CD8-positive, alpha-beta memory T cell (primary cell): Measurements from ENCODE around the gene MGAT4D. TPM values are rescaled to one million over a fixed set of nuclear protein-coding genes. Genes with fewer than 3 reads are reported as not detected.

Experiments
- CTCF ChIA-PET: fragments of 350-600 bp; sonication (Branson Sonifier 250); formaldehyde crosslinking; loops from one replicate; lab custom pipeline; 2021; ENCODE audit warnings: antibody characterized with exemption; lab: Charles Lee
- POLR2A ChIA-PET: fragments of 350-600 bp; sonication (Branson Sonifier 250); formaldehyde crosslinking; loops from one replicate; lab custom pipeline; 2021; ENCODE audit warnings: antibody characterized with exemption; lab: Charles Lee
- DNase-seq, 5 donors: peaks; one replicate each; pipeline versions ENCODE4 v3.0.0 to v3.0.0-alpha.2; 2020 to 2022; ENCODE audit warnings: mixed read lengths in 1 of 5
- H3K27ac ChIP-seq: one replicate; pipeline ENCODE4 v1.7.0; 2013; ENCODE audit warnings: low read depth, mild to moderate bottlenecking, low read length, moderate library complexity
- H3K27me3 ChIP-seq: 2 replicates; pipeline ENCODE4 v1.7.0; 2013; ENCODE audit warnings: low read length, mild to moderate bottlenecking; ENCODE audit not compliant: insufficient read depth, poor library complexity, severe bottlenecking
- H3K36me3 ChIP-seq: 2 replicates; pipeline ENCODE4 v1.7.0; 2013; ENCODE audit warnings: mild to moderate bottlenecking, low read length, moderate library complexity; ENCODE audit not compliant: insufficient read depth
- H3K4me1 ChIP-seq: 2 replicates; pipeline ENCODE4 v1.7.0; 2013; ENCODE audit warnings: mild to moderate bottlenecking, low read length, moderate library complexity; ENCODE audit not compliant: insufficient read depth
- H3K4me3 ChIP-seq: 2 replicates; pipeline ENCODE4 v1.7.0; 2013; ENCODE audit warnings: mild to moderate bottlenecking, low read length
- H3K9me3 ChIP-seq: 2 replicates; pipeline ENCODE4 v1.7.0; 2013; ENCODE audit warnings: mild to moderate bottlenecking, low read length
- H3K27ac Mint-ChIP-seq, 8 donors: one replicate each; pipeline ENCODE4 v1.8.0; 2020 to 2021; ENCODE audit warnings: mixed read lengths in 8 of 8, mild to moderate bottlenecking in 6 of 8, inconsistent platforms in 3 of 8, moderate library complexity in 3 of 8
- H3K27me3 Mint-ChIP-seq, 2 donors: one replicate each; pipeline ENCODE4 v1.8.0; 2020 to 2021; ENCODE audit warnings: mixed read lengths in 2 of 2, mild to moderate bottlenecking in 1 of 2, moderate library complexity in 1 of 2
- H3K36me3 Mint-ChIP-seq, 3 donors: one replicate each; pipeline ENCODE4 v1.8.0; 2020 to 2021; ENCODE audit warnings: mixed read lengths in 3 of 3, inconsistent platforms in 1 of 3, mild to moderate bottlenecking in 1 of 3
- H3K4me1 Mint-ChIP-seq, 3 donors: one replicate each; pipeline ENCODE4 v1.8.0; 2020 to 2021; ENCODE audit warnings: mixed read lengths in 3 of 3, inconsistent platforms in 1 of 3, mild to moderate bottlenecking in 1 of 3
- H3K4me3 Mint-ChIP-seq, 7 donors: one replicate each; pipeline ENCODE4 v1.8.0; 2020 to 2021; ENCODE audit warnings: mixed read lengths in 7 of 7, mild to moderate bottlenecking in 6 of 7, moderate library complexity in 4 of 7, inconsistent platforms in 2 of 7
- H3K9me3 Mint-ChIP-seq, 5 donors: one replicate each; pipeline ENCODE4 v1.8.0; 2020 to 2022; ENCODE audit warnings: mixed read lengths in 5 of 5, mild to moderate bottlenecking in 3 of 5, moderate library complexity in 2 of 5, inconsistent platforms in 1 of 5
- polyA plus RNA-seq: library from polyadenylated mRNA; unstranded; fragments of 300-500 nt; fragmentation: Illumina TruSeq; gene quantifications from one replicate; pipeline ENCODE4 v1.2.3, GENCODE V29; 2021
- total RNA-seq, 2 experiments: library from RNA; stranded (reverse); gene quantifications; one replicate each; pipeline ENCODE4 v1.2.3, GENCODE V29; 2021

The MGAT4D gene
- total and polyA plus RNA-seq, 3 experiments from 2014 or later: not detected

GRCh38 chr4:140504261-140504660, 6.2 kb upstream of the MGAT4D start:
- Histone ChIP-seq H3K27ac (no peak overlapping the region), H3K4me1 (no peaks in the 10 kb centered on the region), H3K27me3 (peaks cover 5% of the 10 kb centered on the region), H3K4me3 (no peak overlapping the region), H3K9me3 (no peaks in the 10 kb centered on the region), H3K36me3 (no peaks in the 10 kb centered on the region)
- ChIA-PET CTCF (no interaction called here), POLR2A (no interaction called here)
- no peaks in the 10 kb centered on the region for H3K4me1 Mint-ChIP-seq
- DNase-seq: no peak
- H3K4me3 Mint-ChIP-seq: no peak overlapping the region
- H3K27me3 Mint-ChIP-seq: peaks cover 23 to 89% of the 10 kb centered on the region in 2 donors
- H3K27ac Mint-ChIP-seq: no peak overlapping the region
- no peaks in the 10 kb centered on the region for H3K9me3 Mint-ChIP-seq
- H3K36me3 Mint-ChIP-seq: no peaks in the 10 kb centered on the region

- Histone ChIP-seq H3K4me1 (no peaks in the 10 kb centered on the region), H3K9me3 (no peaks in the 10 kb centered on the region), H3K4me3 (no peak overlapping the region), H3K27me3 (peaks cover 14% of the 10 kb centered on the region), H3K36me3 (no peaks in the 10 kb centered on the region), H3K27ac (no peak overlapping the region)
- ChIA-PET CTCF (interaction anchor here (1.3 kb wide), 1 partner anchor 24 kb away, joined by 4 read pairs; the partner anchor contains the start of gene ELMOD2), POLR2A (no interaction called here)
- Mint-ChIP-seq H3K36me3 (peaks cover 0 to 3% (median 0%) of the 10 kb centered on the region in 3 donors), H3K27ac (peak overlapping the region in 1 of 8 donors; percentile 20), H3K27me3 (peaks cover 37 to 81% of the 10 kb centered on the region in 2 donors), H3K4me3 (peak overlapping the region in 1 of 7 donors; percentile 11), H3K4me1 (peaks cover 4 to 10% (median 6%) of the 10 kb centered on the region in 3 donors), H3K9me3 (no peaks in the 10 kb centered on the region)
- no peak for DNase-seq
Measured at GRCh38 chr4:140499391-140499790, 1.3 kb upstream of the MGAT4D start.

GRCh38 chr4:140497405-140497746, 717 bp downstream of the MGAT4D start:
- DNase-seq: no peak
- Histone ChIP-seq H3K9me3 (no peaks in the 10 kb centered on the region), H3K4me1 (no peaks in the 10 kb centered on the region), H3K27me3 (peaks cover 14% of the 10 kb centered on the region), H3K36me3 (no peaks in the 10 kb centered on the region), H3K4me3 (no peak overlapping the region), H3K27ac (no peak overlapping the region)
- H3K27me3 Mint-ChIP-seq: peaks cover 33 to 73% of the 10 kb centered on the region in 2 donors
- ChIA-PET POLR2A (no interaction called here), CTCF (no interaction called here)
- peaks cover 0 to 3% (median 0%) of the 10 kb centered on the region in 3 donors for H3K36me3 Mint-ChIP-seq
- no peak overlapping the region for H3K27ac Mint-ChIP-seq
- H3K4me3 Mint-ChIP-seq: peak overlapping the region in 4 of 7 donors; percentile 13 to 51 (median 32)
- no peaks in the 10 kb centered on the region for H3K9me3 Mint-ChIP-seq
- H3K4me1 Mint-ChIP-seq: peaks cover 4 to 10% (median 6%) of the 10 kb centered on the region in 3 donors

GRCh38 chr4:140485939-140486338, 12.2 kb downstream of the MGAT4D start:
- H3K27me3 Mint-ChIP-seq: peaks cover 3 to 17% of the 10 kb centered on the region in 2 donors
- H3K27ac Mint-ChIP-seq: no peak overlapping the region
- Histone ChIP-seq H3K9me3 (no peaks in the 10 kb centered on the region), H3K27me3 (no peaks in the 10 kb centered on the region), H3K4me3 (no peak overlapping the region), H3K4me1 (no peaks in the 10 kb centered on the region), H3K36me3 (no peaks in the 10 kb centered on the region), H3K27ac (no peak overlapping the region)
- DNase-seq: no peak
- H3K4me3 Mint-ChIP-seq: peak overlapping the region in 1 of 7 donors; percentile 28
- H3K9me3 Mint-ChIP-seq: peaks cover 0 to 10% (median 8%) of the 10 kb centered on the region in 5 donors
- peaks cover 0 to 1% (median 0%) of the 10 kb centered on the region in 3 donors for H3K36me3 Mint-ChIP-seq
- CTCF ChIA-PET: no interaction called here
- no peaks in the 10 kb centered on the region for H3K4me1 Mint-ChIP-seq
- POLR2A ChIA-PET: no interaction called here

- ChIA-PET CTCF (no interaction called here), POLR2A (no interaction called here)
- Mint-ChIP-seq H3K4me3 (no peak overlapping the region), H3K36me3 (peaks cover 0 to 1% (median 0%) of the 10 kb centered on the region in 3 donors), H3K4me1 (no peaks in the 10 kb centered on the region), H3K9me3 (peaks cover 0 to 10% (median 8%) of the 10 kb centered on the region in 5 donors), H3K27me3 (peaks cover 5 to 25% of the 10 kb centered on the region in 2 donors), H3K27ac (no peak overlapping the region)
- no peaks in the 10 kb centered on the region for H3K4me1 ChIP-seq
- H3K9me3 ChIP-seq: no peaks in the 10 kb centered on the region
- H3K36me3 ChIP-seq: no peaks in the 10 kb centered on the region
- no peak overlapping the region for H3K4me3 ChIP-seq
- no peak for DNase-seq
- H3K27ac ChIP-seq: no peak overlapping the region
- H3K27me3 ChIP-seq: no peaks in the 10 kb centered on the region
Measured at GRCh38 chr4:140483445-140483844, 14.6 kb downstream of the MGAT4D start.

GRCh38 chr4:140472156-140472555, 25.9 kb downstream of the MGAT4D start:
- H3K27ac Mint-ChIP-seq: no peak overlapping the region
- CTCF ChIA-PET: no interaction called here
- H3K36me3 Mint-ChIP-seq: no peaks in the 10 kb centered on the region
- Histone ChIP-seq H3K36me3 (no peaks in the 10 kb centered on the region), H3K4me3 (no peak overlapping the region), H3K27ac (no peak overlapping the region), H3K27me3 (no peaks in the 10 kb centered on the region), H3K4me1 (no peaks in the 10 kb centered on the region), H3K9me3 (no peaks in the 10 kb centered on the region)
- H3K27me3 Mint-ChIP-seq: peaks cover 4 to 37% of the 10 kb centered on the region in 2 donors
- no peak overlapping the region for H3K4me3 Mint-ChIP-seq
- POLR2A ChIA-PET: no interaction called here
- no peaks in the 10 kb centered on the region for H3K9me3 Mint-ChIP-seq
- DNase-seq: no peak
- no peaks in the 10 kb centered on the region for H3K4me1 Mint-ChIP-seq

- H3K4me3 ChIP-seq: no peak overlapping the region
- Mint-ChIP-seq H3K9me3 (no peaks in the 10 kb centered on the region), H3K4me1 (no peaks in the 10 kb centered on the region), H3K36me3 (no peaks in the 10 kb centered on the region), H3K27me3 (peaks cover 4 to 41% of the 10 kb centered on the region in 2 donors), H3K27ac (no peak overlapping the region), H3K4me3 (no peak overlapping the region)
- no peaks in the 10 kb centered on the region for H3K9me3 ChIP-seq
- H3K36me3 ChIP-seq: no peaks in the 10 kb centered on the region
- ChIA-PET CTCF (no interaction called here), POLR2A (no interaction called here)
- H3K27ac ChIP-seq: no peak overlapping the region
- no peaks in the 10 kb centered on the region for H3K4me1 ChIP-seq
- no peaks in the 10 kb centered on the region for H3K27me3 ChIP-seq
- DNase-seq: no peak
Measured at GRCh38 chr4:140469791-140470733, 28.0 kb downstream of the MGAT4D start.

GRCh38 chr4:140466146-140466545, 31.9 kb downstream of the MGAT4D start:
- Histone ChIP-seq H3K27ac (no peak overlapping the region), H3K27me3 (no peaks in the 10 kb centered on the region), H3K36me3 (no peaks in the 10 kb centered on the region), H3K4me3 (no peak overlapping the region), H3K4me1 (no peaks in the 10 kb centered on the region), H3K9me3 (no peaks in the 10 kb centered on the region)
- H3K9me3 Mint-ChIP-seq: no peaks in the 10 kb centered on the region
- CTCF ChIA-PET: no interaction called here
- no peak overlapping the region for H3K4me3 Mint-ChIP-seq
- POLR2A ChIA-PET: no interaction called here
- no peak overlapping the region for H3K27ac Mint-ChIP-seq
- peaks cover 6 to 37% of the 10 kb centered on the region in 2 donors for H3K27me3 Mint-ChIP-seq
- H3K36me3 Mint-ChIP-seq: no peaks in the 10 kb centered on the region
- no peaks in the 10 kb centered on the region for H3K4me1 Mint-ChIP-seq
- DNase-seq: no peak
